Cardiac atrium fibroblast (primary cell): ENCODE measurements around the gene DLX5. TPM values are rescaled to one million over a fixed set of nuclear protein-coding genes. Genes with fewer than 3 reads are reported as not detected.

Source experiments
- total RNA-seq: library from RNA; depleted of rRNA; stranded (reverse); fragments of >200 nt; gene quantifications from 2 replicates; pipeline ENCODE4 v1.2.3, GENCODE V29; 2015

Gene DLX5
- total RNA-seq = not detected in 2 replicates

GRCh38 chr7:97024209-97025129 lies at the start of gene DLX5:
DLX5 (minus strand) TSS chr7:97024831; CDS start chr7:97024623, 208 bp downstream.

GRCh38 chr7:97005183-97006054 lies 19.2 kb downstream of the DLX5 start, which contains the start of gene DLX6:
DLX6 (plus strand) TSS chr7:97005553; CDS start chr7:97005978, 425 bp downstream.

Other genes starting within 250 kb of the DLX5 start
- not detected in 2 replicates for gene DLX6, start 19.3 kb downstream of the DLX5 start, total RNA-seq
- 4.2 and 9.0 TPM in 2 replicates for gene SDHAF3, start 92.9 kb upstream of the DLX5 start, total RNA-seq